HPDE6-E6E7 (cell line): ENCODE data around the gene RBFOX1.

Experiments used
- DNase-seq: peaks from one replicate; pipeline ENCODE4 v3.0.0; 2011; ENCODE audit warnings: missing footprints; ENCODE audit errors: extremely low spot score

RBFOX1 gene

DNA sequence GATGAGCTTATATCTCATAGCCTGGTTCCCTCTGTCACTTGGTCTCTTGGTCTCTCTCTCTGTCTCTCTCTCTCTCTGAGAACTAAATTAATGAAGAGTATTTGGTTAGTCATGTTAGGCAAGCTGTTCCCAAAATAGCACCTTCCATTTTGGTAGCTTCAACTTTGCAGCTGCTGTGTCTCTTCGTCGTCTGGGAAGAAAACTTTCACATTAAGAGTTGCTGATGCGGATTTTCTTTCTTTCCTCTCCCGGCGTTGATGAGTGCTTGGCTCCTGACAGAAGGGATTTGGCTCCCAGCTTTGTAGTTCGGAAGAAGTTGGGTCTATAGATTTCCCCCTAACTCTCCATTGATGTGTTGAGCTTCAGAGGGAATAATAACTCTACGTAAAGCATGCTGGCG is at the start of gene RBFOX1:
TSS of gene RBFOX1 (plus strand) at position 235 of the 400 bp plus-strand sequence.
- no peak for DNase-seq

GRCh38 chr16:7284780-7285179 is 47.9 kb upstream of the RBFOX1 start:
- DNase-seq, result no peak

- no peak for DNase-seq
These were observed 47.1 kb upstream of the RBFOX1 start for GRCh38 chr16:7285520-7285919.

DNA sequence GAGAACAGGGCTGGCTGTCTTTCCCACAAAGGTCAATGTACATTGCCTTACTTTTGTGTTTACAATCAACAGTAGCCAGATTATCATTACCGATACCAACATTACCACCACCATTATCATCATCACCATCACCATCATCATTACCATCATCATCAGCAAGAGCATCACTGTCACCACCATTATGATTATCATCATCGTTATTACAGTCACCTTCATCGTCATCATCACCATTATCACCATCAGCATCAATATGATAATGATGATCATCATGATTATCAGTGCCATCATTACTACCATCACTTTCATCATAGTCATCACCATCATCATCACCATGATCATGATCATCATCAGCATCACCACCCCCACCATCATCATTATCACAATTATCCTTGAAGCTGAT is 43.3 kb upstream of the RBFOX1 start:
- DNase-seq, result no peak

- DNase-seq, result no peak
These were observed 42.0 kb upstream of the RBFOX1 start for GRCh38 chr16:7290682-7291081.

GRCh38 chr16:7294020-7294419 is 38.6 kb upstream of the RBFOX1 start:
- DNase-seq, result no peak

- DNase-seq, result no peak
These were observed 29.5 kb upstream of the RBFOX1 start for GRCh38 chr16:7303052-7303610.

DNA sequence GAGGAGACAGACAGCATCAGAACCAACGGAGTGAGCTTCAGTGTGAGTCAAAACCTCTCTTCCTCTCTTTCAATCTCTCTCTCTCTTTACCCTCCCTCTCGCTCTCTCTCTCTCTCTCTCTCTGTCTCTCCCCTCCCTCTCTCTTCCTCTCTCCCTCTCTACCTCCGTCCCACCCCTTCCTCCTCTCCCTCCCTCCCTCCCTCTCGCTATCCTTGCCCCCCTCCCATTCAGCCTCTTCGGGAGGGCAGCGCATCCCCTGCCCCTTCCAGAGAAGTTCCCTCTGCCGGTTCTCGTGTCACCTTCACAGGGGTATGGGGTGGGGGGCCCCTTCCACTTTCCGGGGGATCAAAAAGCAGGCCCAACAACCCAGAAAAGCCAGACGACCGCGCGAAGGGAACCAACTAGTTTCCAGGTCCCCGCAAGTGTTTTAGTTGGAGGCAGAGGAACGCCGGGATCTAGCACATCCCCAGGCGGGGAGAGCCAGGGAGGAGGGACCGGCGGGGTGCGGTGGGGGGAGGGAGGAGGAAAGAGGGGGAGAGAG is 28.9 kb upstream of the RBFOX1 start:
- no peak for DNase-seq

DNA sequence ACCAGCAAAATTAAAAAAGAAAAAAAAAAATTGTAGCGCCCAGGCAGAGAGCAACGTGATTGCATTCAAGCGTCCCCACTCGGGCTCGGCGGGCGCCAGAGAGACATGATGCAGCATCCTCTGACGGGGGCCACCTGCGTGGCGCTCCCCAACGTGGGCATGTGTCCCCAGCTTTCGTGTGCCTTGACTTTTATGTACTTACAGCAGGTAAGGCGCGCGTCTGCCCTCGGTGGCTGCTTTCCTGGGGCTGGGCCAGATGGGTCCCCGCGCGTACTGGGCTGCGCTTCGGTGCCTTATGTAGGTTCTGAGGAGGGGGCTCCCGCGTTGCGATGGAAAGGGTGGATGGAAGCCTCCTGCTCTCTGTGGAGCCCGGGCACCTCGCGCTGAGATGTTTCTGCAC is 28.4 kb upstream of the RBFOX1 start:
- no peak for DNase-seq

GRCh38 chr16:7304958-7305357 is 27.7 kb upstream of the RBFOX1 start:
- DNase-seq, result no peak

GRCh38 chr16:7313170-7313569 is 19.5 kb upstream of the RBFOX1 start:
- no peak for DNase-seq

DNA sequence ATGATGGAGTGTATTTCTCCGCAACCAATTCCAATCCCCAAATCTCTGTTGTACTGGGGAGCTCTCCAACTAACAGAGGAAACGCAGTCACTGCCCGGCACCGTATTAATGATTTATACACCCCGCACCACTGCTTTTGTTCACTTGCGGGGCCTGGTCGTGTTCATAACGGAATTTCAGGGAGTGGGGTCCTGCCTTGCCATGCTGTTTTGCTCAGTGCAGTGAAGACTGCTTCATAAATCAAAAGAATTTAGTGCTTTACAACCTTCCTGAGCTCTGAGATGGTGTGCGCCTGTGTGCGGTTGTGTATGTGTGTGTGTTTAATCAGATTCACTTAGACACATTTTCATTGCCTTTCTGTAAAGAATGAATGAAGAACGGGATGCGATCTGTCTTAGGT is 18.5 kb upstream of the RBFOX1 start:
- DNase-seq, result no peak

DNA sequence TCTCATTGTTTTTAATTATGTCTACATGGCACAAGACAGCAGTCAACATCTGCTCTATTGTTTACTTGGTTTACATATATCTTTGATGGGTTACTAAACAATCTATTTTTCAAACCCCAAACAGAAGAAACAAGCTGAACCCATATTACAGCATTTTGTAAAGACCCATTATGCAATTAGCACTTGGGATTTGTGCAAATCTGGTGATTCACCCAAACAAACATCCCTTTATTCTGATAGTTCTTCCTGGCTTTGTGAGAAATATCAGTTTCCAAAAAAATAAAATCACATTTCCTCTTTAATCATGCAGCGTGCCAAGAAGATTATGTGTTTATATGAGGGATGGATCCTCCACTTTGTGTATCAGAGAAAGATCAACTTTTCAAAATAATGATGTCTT is 16.8 kb upstream of the RBFOX1 start:
- no peak for DNase-seq

DNA sequence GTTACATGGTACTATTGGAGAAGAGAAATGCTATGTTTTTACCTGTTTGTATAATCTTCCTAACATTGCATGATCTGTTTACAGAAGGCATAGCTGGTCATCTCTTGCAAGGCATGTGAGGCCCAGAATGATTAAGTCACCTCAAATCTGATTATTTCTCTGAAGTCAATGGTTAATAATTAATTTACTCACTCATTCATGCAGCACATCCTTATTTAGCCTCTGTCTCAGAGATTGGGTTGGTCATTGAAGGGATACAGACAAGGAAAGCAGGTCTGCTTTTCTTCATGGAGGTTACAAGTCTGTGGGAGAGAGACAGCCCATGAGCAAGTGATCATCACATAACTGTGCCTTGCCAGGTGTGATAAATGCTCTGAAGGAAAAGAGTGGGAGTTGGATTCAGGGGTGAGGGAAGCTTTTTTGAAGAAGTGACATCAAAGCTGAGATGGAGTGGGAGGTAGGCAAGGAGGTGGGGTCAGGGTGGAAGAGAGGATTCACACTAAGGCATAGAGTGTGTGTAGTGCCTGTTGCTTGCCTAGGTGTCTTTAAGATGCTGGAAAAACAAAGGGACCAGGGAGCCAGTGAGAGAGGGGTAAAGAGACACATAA is 16.3 kb upstream of the RBFOX1 start:
- DNase-seq, result no peak

DNA sequence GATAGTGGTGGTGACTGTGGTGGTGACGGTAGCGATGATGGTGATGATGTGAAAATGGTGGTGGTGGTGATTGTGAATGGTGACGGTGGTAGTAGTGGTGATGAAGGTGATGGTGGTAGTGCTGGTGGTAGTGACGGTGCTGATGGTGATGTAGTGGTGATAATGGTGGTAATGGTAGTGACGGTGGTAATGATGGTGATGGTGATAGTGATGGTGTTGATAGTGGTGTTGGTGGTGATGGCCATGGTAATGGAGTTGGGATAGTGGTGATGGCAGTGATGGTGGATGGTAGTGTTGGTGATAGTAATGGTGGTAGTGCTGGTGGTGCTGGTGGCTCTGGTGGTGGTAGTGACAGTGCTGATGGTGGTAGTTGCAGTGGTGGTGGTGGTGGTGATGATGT is 14.7 kb upstream of the RBFOX1 start:
- DNase-seq, result no peak

GRCh38 chr16:7318686-7319085 is 14.0 kb upstream of the RBFOX1 start:
- no peak for DNase-seq

DNA sequence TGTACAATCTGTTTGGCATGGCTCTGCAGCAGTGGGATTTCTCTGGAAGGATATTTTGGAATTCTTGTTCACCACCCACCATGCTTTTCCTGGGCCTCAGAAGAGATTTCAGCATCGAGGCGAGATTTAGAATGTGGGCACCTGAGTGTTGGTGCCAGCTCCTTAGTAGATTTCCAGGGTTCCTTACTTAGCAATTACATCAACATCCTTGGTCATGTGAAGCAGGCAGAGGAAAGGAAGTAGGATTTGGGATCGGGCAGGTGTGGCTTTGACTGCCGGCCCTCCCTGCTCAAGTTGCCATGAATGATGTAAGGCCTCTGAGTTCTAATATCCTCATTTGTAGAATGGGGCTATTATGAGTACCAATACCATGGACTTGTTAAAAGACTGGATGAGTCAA is 13.1 kb upstream of the RBFOX1 start:
- DNase-seq, result no peak

- no peak for DNase-seq
These were observed 11.0 kb upstream of the RBFOX1 start for GRCh38 chr16:7321661-7322060.

DNA sequence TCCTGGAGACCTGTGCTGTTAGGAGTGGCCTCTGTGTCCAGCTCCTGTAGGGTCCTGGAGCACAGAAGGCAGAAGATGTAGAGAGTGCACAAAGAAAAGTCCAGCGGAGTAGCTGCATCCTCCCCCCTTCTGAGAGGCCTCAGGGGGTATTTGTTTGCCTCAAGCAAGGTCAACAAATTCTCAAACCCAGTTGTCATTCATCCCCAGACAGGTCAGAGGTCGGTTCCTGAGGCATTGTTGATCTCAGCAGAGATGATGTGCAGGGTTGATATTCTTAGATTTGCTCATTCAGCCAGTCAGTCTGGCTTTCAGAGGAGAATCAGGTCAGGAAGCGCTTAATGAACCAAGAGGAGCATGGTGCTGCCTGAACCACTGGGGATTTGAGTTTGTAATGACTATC is 8.3 kb upstream of the RBFOX1 start:
- DNase-seq, result no peak

- no peak for DNase-seq
These were observed 6.8 kb upstream of the RBFOX1 start for GRCh38 chr16:7325834-7326233.

DNA sequence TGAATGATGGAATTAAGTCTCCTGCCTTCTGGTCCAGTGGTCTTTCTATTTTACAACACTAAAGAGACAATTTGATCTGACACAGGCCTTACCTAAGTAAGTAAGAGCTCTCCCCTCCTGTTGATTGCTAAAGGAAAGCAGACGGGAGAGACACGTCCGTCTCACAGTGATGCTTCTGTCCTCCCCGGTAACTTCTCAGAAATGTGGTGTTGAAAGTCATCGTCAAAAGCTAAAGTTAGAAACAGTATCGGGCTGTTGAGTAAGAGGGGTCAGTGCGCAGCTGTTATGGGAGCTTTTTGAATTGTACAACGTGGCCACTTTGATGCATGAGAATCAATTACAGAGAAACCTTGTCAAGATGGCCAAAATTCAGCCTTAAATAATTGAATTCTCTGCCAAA is 1.9 kb upstream of the RBFOX1 start:
- no peak for DNase-seq

DNA sequence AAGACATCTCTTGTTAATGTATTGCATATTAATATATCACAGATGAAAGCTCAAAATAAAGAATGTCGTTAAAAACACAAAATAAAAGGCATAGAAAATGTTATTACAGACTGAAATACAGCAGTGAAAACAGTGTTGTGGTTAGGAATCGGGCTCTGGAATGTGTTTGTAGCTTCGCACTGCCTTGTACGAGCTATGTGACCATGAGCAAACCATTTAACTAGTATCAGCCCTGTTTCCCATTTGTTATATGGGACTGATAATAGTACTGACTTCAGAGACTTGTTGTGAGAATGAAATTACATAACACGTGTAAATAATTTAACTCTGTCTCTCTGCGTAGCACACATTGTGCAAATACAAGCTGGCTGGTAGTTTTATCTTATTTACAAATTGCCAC is 648 bp upstream of the RBFOX1 start:
- DNase-seq, result no peak

- no peak for DNase-seq
These were observed 608 bp downstream of the RBFOX1 start for GRCh38 chr16:7333180-7333725.
